ENCODE measurements around the gene GULP1.

GULP1 gene

GRCh38 chr2:188391354-188391753 is 99.7 kb downstream of the GULP1 start:
- TF ChIP-seq CTCF (conservative IDR thresholded peaks at IDR 0.05) = no peak
- H3K27ac ChIP-seq = no peak overlapping the region

- no peak overlapping the region for H3K27ac ChIP-seq
- TF ChIP-seq CTCF (conservative IDR thresholded peaks at IDR 0.05) = no peak
Measured at GRCh38 chr2:188394931-188395472, 103.3 kb downstream of the GULP1 start.

- H3K27ac ChIP-seq = no peak overlapping the region
- TF ChIP-seq CTCF (conservative IDR thresholded peaks at IDR 0.05) = no peak
Measured at GRCh38 chr2:188395903-188396689, 104.4 kb downstream of the GULP1 start.

- H3K27ac ChIP-seq = no peak overlapping the region
- no peak for TF ChIP-seq CTCF (conservative IDR thresholded peaks at IDR 0.05)
Measured at GRCh38 chr2:188399159-188399558, 107.5 kb downstream of the GULP1 start.

- H3K27ac ChIP-seq = no peak overlapping the region
- no peak for TF ChIP-seq CTCF (conservative IDR thresholded peaks at IDR 0.05)
Measured at GRCh38 chr2:188403676-188404075, 112.0 kb downstream of the GULP1 start.

- TF ChIP-seq CTCF (conservative IDR thresholded peaks at IDR 0.05) = no peak
- H3K27ac ChIP-seq = no peak overlapping the region
Measured at GRCh38 chr2:188404341-188405004, 112.8 kb downstream of the GULP1 start.

- TF ChIP-seq CTCF (conservative IDR thresholded peaks at IDR 0.05) = no peak
- H3K27ac ChIP-seq = no peak overlapping the region
Measured at GRCh38 chr2:188406414-188406813, 114.7 kb downstream of the GULP1 start.
